ENCODE measurements around the gene TNIK.
"Not testable (repeated sequence)": the region's sequence is repeated elsewhere in the genome, so short reads cannot be mapped to it uniquely, and the experiment has no call there.

The TNIK gene

GRCh38 chr3:171142985-171143384, 317.2 kb downstream of the TNIK start:
- DNase-seq (ENCODE audit: low read depth in 2 of 3, low spot score in 2 of 3): no peak

GRCh38 chr3:171140246-171140645, 320.0 kb downstream of the TNIK start:
- DNase-seq (ENCODE audit: low read depth in 2 of 3, low spot score in 2 of 3): no peak

- DNase-seq (ENCODE audit: low read depth in 2 of 3, low spot score in 2 of 3): no peak
These were observed 322.2 kb downstream of the TNIK start for GRCh38 chr3:171138027-171138426.

DNA sequence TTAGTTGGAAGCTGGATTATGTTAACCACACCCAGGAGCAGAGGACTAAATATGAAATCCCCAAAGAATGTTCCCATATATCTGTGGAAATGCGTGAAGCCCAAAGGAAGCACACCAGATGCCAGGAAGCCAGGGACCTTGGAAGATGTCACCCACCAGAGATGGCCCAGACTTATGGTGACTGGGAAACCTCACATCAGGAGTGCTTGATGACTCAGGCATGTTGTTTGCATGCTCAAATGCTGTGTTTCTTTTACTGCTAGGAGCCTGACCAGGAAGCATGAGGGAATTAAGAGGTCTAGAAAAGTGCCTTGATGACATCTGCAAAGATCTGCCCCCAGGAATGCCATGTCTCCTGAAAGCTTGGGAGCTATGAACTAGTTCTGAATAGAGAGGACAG, 324.7 kb downstream of the TNIK start:
- DNase-seq (ENCODE audit: low read depth in 2 of 3, low spot score in 2 of 3): no peak

DNA sequence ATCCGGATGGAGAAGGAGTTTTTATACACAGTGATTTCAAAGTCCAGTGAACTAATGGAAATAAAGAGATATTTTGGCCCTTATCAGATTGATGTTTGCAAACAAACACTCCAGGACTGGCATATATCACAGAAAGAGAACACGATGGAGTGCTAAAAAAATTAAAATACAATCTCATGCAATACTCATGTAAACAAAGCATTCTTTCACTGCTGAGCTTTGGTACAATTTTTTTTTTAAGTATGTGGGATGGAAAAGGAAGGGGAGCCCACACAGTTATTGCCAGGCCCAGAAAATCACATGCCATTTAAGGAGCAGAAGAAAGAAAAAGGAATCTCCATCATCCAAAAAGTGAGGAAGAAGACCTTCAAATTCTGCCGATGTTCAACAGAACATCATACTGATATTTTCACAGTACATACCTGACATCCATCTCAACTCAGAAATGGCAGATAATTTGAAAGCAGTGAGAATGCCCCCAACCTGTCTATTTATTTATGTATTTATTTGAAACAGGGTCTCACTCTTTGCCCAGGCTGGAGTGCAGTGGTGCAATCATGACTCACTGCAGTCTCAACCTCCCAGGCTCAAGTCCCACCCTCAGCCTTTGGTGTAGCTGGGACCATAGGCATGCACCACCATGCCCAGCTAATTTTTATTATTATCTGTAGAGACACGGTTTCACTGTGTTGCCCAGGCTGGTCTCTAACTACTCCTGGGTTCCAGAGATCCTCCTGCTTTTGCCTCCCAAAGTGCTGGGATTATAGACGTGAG, 326.2 kb downstream of the TNIK start:
- DNase-seq (ENCODE audit: low read depth in 2 of 3, low spot score in 2 of 3): no peak

DNA sequence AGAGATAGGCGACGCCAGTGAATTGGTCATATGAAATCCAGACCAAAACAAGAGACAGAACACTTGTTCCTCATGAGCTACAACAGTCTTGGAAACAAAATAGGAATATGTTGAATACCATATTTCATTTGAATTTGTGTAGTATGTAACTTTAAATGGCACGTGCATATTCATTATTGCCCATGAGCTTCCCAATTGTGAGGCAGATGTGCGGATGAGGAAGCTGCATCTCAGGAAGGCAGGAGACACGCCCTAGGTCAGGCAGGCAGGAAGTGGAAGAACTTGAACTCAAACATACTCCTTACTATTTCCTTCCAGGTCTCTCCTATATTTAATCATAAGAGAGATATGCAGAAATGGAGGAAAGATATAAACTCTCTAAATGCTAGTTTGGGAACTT, 326.9 kb downstream of the TNIK start:
- DNase-seq (ENCODE audit: low read depth in 2 of 3, low spot score in 2 of 3): no peak

DNA sequence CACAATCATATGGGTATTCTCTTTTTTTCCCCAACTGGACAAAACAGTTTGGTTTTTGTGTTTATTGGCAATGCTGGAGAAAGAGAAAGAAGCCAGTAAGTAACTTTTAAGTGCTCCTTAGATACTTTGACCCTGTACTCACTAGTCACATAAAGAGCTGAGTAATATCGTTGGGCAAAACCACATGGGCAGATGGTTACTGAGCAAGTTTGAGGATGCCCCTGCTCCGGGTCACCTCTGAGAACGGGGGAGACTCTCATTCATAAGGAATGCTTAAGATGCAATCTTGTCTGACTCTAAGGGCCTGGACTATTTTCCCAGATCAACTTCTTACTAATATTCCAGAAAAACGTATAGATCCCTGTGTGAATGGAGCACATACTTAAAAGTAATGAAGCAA, 327.3 kb downstream of the TNIK start:
- DNase-seq (ENCODE audit: low read depth in 2 of 3, low spot score in 2 of 3): no peak

GRCh38 chr3:171129827-171130226, 330.4 kb downstream of the TNIK start:
- no peak for DNase-seq (ENCODE audit: low read depth in 2 of 3, low spot score in 2 of 3)

GRCh38 chr3:171127611-171128010, 332.6 kb downstream of the TNIK start:
- no peak for DNase-seq (ENCODE audit: low read depth in 2 of 3, low spot score in 2 of 3)

DNA sequence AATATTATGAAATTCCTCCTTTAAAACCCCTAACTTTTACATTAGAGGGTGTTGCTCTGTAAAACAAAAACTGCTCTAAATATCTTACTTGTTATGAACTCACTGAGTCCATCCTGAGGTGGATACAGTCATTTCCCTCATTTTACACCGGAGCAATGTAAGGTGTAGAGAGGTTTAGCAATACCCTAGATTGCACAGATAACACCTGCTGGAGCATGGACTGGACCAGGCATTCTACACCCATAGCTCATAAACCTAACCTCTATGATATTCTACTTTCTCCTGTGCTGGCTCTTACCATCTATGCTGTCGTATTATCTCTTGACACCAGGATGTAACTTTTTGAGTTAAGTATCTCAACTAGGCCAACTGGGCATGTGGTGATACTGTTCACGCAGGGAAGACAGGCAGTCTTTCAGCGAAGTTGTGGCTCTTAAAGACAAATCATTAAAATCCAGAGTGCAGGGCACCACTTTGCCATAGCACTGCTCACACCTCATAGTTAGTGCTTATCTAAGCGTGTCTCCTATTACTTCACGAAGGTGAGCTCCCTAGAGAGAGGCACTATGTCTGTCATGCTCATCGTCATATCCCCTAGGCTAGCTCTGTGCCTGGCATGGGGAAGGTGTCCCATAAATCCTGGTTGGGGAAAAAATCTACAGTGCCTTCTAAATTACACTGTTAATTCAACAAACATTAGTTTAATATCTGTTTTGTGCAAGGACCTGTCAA, 333.6 kb downstream of the TNIK start:
- no peak for DNase-seq (ENCODE audit: low read depth in 2 of 3, low spot score in 2 of 3)

DNA sequence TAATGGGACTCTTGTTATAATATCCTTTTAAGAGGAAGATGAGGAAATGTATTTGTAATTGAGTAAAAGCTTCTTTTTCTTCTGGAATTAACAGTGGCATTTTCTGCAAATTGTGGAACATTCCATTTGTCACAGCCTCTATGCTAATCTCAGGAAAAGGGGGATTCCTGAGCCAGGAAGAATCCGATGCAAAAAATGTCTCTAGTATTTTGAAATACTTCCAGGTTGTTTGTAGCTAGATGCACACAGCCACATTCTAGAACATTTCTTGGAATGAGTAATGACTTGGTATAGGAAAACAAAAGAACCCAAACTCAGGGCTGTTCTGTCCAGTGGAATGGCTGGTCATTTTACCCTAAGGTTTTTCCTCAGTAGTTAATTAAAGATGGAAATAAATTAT, 335.2 kb downstream of the TNIK start:
- no peak for DNase-seq (ENCODE audit: low read depth in 2 of 3, low spot score in 2 of 3)

DNA sequence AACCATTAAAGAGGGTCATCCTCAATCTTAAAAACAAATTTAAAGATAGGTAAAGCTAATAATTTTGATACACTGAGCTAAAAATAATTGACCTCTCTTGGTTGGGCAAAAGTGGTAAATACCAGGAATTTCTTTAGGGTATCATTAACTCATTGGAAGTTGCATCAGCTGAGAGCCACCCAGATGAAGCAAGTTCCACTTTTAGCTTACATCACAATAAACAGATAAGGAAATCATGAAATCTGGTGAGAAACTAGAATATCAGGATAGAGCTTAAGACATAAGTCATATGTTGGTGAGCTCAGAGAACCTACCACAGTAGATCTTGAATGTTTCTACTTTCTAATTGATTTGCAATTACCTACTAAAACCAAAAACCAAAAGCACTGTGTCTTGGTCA, 336.3 kb downstream of the TNIK start:
- no peak for DNase-seq (ENCODE audit: low read depth in 2 of 3, low spot score in 2 of 3)

DNA sequence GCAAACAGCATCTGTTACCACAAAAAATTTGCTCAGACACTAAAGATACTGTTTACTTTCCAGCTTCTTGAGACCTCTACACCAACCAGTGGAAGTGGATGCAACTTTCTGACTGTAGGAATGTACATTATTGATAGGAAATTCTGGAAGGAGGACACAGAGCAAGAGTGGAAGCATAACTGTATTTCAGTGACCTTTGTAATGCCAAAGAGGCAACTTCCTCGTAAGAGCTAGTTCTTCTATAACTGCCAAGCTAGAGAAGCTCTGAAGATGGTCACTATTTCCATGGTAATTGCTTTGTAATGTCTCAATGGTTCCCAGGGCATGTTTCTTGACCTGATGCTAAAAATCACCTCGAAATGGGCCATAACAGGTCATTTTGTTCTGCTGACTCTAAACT, 337.3 kb downstream of the TNIK start:
- DNase-seq (ENCODE audit: low read depth in 2 of 3, low spot score in 2 of 3): no peak

DNA sequence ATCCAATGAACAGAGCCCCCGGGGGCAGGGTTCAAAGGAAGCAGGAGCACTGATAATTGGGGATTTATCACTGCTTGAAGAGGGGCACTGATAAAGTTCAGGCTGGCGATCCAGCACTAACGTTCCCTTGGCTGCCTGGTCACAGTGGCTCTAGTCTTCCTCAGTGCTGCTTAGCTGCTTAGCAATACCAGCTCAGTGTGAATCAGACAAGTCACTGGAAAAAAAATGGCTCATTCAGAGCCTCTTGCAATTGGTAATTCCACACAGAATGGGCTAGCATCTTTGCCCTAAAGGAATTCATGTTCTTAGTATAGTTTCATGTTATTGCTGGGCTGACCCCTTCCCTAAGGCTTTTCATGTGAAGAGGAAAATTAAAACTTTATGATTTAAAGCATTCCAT, 338.0 kb downstream of the TNIK start:
- DNase-seq (ENCODE audit: low read depth in 2 of 3, low spot score in 2 of 3): no peak

DNA sequence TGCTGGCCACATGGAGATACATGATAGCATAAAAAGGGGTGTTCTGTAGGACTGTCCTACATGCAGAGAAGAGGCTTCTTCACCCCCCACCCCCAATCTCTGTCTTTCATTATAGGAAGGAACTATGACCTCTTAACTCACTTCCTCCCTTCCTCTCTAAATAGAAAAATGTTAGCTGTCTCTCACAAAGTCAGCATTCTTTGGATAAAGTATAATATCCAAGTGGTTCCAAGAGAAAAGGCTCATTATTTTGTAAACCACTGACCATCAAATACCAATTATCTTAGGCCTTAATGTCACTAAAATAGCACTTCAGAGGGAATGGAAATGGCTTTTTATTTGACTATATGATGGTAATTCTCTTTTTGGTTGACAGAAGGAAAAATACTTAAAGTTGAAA, 338.4 kb downstream of the TNIK start:
- no peak for DNase-seq (ENCODE audit: low read depth in 2 of 3, low spot score in 2 of 3)

DNA sequence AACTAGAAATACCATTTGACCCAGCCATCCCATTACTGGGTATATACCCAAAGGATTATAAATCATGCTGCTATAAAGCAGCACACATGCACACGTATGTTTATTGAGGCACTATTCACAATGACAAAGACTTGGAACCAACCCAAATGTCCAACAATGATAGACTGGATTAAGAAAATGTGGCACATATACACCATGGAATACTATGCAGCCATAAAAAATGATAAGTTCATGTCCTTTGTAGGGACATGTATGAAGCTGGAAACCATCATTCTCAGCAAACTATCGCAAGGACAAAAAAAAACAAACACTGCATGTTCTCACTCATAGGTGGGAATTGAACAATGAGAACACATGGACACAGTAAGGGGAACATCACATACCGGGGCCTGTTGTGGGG, 340.8 kb downstream of the TNIK start:
- DNase-seq (ENCODE audit: low read depth in 2 of 3, low spot score in 2 of 3): not testable (repeated sequence)

DNA sequence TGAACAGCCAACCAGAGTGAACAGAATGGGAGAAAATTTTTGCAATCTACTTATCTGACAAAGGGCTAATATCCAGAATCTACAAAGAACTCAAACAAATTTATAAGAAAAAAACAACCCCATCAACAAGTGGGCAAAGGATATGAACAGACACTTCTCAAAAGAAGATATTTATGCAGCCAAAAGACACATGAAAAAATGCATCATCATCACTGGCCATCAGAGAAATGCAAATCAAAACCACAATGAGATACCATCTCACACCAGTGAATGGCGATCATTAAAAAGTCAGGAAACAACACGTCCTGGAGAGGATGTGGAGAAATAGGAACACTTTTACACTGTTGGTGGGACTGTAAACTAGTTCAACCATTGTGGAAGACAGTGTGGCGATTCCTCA, 341.2 kb downstream of the TNIK start:
- DNase-seq (ENCODE audit: low read depth in 2 of 3, low spot score in 2 of 3): not testable (repeated sequence)

DNA sequence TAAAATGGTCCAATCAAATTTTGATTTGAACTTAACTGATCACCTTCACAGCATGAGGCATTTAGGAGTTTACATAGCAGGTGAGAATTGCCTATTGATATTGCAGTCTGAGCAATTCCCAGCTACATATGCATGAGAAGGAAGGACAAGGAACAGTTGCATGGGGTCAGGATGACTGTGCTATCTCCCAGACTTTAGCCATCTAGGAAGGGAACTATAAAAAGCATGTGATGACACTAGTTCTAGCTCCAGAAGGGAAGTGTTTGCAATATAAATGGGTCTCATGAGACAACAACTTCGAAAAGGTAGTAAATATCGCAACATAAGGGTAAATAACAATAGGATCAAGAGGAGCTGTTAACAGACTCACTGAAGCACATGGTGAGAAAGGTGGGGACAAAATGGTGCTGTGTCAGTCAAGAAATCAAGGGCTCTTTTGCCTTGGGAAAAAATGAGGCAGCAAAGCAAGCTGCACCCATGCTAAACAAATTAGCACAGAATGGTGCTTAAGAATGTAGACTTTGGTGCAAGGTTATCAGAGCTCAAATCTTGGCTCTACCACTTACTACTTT, 343.3 kb downstream of the TNIK start:
- no peak for DNase-seq (ENCODE audit: low read depth in 2 of 3, low spot score in 2 of 3)

DNA sequence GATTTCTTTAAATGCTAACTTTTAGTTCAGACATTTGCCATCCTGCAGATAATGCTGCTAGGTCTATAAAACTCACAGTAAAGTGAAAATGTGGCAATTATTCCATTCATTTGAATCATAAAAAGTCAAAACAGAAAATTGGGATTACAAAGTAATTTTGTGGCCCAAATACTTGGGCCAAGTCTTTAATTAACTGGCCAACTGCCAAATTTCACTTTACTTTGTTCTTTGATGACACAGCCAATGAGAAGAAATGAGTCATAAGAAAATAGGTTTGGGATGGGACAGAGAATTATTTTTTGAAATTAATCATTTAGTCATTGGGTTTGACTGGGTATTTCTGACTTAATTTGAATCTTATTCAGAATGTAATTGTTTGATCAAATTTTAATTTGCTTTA, 343.8 kb downstream of the TNIK start:
- no peak for DNase-seq (ENCODE audit: low read depth in 2 of 3, low spot score in 2 of 3)

GRCh38 chr3:171115667-171116066, 344.5 kb downstream of the TNIK start:
- DNase-seq (ENCODE audit: low read depth in 2 of 3, low spot score in 2 of 3): no peak

DNA sequence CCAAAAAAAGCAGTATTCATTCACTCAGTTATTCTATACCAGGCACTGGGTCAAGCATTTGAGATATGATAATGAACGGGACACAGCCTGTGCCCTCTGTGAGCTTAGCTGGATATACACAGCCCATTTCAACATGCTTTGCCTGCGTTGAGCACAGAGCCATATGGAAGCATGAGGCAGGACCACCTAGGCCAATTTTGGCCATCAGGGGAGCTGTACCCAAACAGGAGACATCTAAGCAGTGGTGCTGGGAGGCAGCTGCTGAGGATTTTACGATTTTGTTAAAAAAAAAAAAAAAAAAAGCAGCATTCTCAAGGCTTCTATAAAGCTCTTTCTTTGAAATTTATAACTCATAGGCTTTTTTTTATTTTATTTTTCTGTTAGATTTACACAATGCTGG, 346.5 kb downstream of the TNIK start:
- no peak for DNase-seq (ENCODE audit: low read depth in 2 of 3, low spot score in 2 of 3)

DNA sequence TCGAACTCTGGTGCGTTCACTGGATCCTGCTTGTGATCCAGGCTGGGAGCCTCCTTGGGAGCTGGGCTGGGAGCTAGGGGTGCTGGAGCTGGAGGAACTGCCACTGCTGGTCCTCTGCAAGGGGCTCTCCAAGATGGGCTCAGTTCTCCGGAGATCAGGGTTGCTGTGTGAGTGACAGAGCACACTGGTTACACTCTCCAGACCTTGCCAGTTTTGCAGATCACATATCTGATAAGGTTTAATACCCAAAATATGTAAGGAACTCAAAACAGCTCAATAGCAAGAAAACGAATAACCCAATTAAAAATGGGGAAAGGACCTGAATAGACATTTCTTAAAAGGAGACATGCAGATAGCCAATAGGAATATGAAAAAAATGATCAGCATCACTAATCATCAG, 349.5 kb downstream of the TNIK start:
- no peak for DNase-seq (ENCODE audit: low read depth in 2 of 3, low spot score in 2 of 3)

Data from activated CD8-positive, alpha-beta memory T cell treated with anti-CD3 and anti-CD28 coated beads for 48 hours (primary cell).